Measurements from ENCODE around the gene BMP8A.

BMP8A gene

GRCh38 chr1:39539252-39539790 lies 47.9 kb downstream of the BMP8A start:
- Histone ChIP-seq H3K27me3 (ENCODE audit: insufficient read depth, low read depth, severe bottlenecking) (no peaks in the 10 kb centered on the region), H3K4me3 (ENCODE audit: low read depth, low read length) (no peak overlapping the region), H3K27ac (no peak overlapping the region), H3K9me3 (ENCODE audit: severe bottlenecking) (no peaks in the 10 kb centered on the region), H3K36me3 (no peaks in the 10 kb centered on the region)
- peak; percentile 81 for TF ChIP-seq CTCF (IDR thresholded peaks at IDR 0.05; ENCODE audit: low read depth, low read length)
- DNase-seq: peak; percentile 75

GRCh38 chr1:39540504-39541031 lies 49.1 kb downstream of the BMP8A start:
- TF ChIP-seq CTCF (IDR thresholded peaks at IDR 0.05; ENCODE audit: low read depth, low read length): no peak
- no peak for DNase-seq
- no peaks in the 10 kb centered on the region for H3K27me3 ChIP-seq (ENCODE audit: insufficient read depth, low read depth, severe bottlenecking)
- no peak overlapping the region for H3K4me3 ChIP-seq (ENCODE audit: low read depth, low read length)
- no peak overlapping the region for H3K27ac ChIP-seq
- no peaks in the 10 kb centered on the region for H3K36me3 ChIP-seq
- no peaks in the 10 kb centered on the region for H3K9me3 ChIP-seq (ENCODE audit: severe bottlenecking)

GRCh38 chr1:39542924-39543323 lies 51.5 kb downstream of the BMP8A start:
- Histone ChIP-seq H3K4me3 (ENCODE audit: low read depth, low read length) (no peak overlapping the region), H3K27ac (no peak overlapping the region), H3K36me3 (no peaks in the 10 kb centered on the region), H3K9me3 (ENCODE audit: severe bottlenecking) (no peaks in the 10 kb centered on the region), H3K27me3 (ENCODE audit: insufficient read depth, low read depth, severe bottlenecking) (no peaks in the 10 kb centered on the region)
- no peak for TF ChIP-seq CTCF (IDR thresholded peaks at IDR 0.05; ENCODE audit: low read depth, low read length)
- DNase-seq: no peak

- no peak for TF ChIP-seq CTCF (IDR thresholded peaks at IDR 0.05; ENCODE audit: low read depth, low read length)
- Histone ChIP-seq H3K27me3 (ENCODE audit: insufficient read depth, low read depth, severe bottlenecking) (no peaks in the 10 kb centered on the region), H3K4me3 (ENCODE audit: low read depth, low read length) (no peak overlapping the region), H3K27ac (no peak overlapping the region), H3K9me3 (ENCODE audit: severe bottlenecking) (no peaks in the 10 kb centered on the region), H3K36me3 (no peaks in the 10 kb centered on the region)
- no peak for DNase-seq
Measured at GRCh38 chr1:39544327-39544726, 52.9 kb downstream of the BMP8A start.

- Histone ChIP-seq H3K9me3 (ENCODE audit: severe bottlenecking) (no peaks in the 10 kb centered on the region), H3K27ac (no peak overlapping the region), H3K36me3 (no peaks in the 10 kb centered on the region), H3K27me3 (ENCODE audit: insufficient read depth, low read depth, severe bottlenecking) (no peaks in the 10 kb centered on the region), H3K4me3 (ENCODE audit: low read depth, low read length) (no peak overlapping the region)
- no peak for DNase-seq
- no peak for TF ChIP-seq CTCF (IDR thresholded peaks at IDR 0.05; ENCODE audit: low read depth, low read length)
Measured at GRCh38 chr1:39545531-39545930, 54.1 kb downstream of the BMP8A start.

GRCh38 chr1:39554277-39554676 lies 62.8 kb downstream of the BMP8A start:
- H3K9me3 ChIP-seq (ENCODE audit: severe bottlenecking): no peaks in the 10 kb centered on the region
- no peak for TF ChIP-seq CTCF (IDR thresholded peaks at IDR 0.05; ENCODE audit: low read depth, low read length)
- no peak overlapping the region for H3K27ac ChIP-seq
- no peak overlapping the region for H3K4me3 ChIP-seq (ENCODE audit: low read depth, low read length)
- H3K27me3 ChIP-seq (ENCODE audit: insufficient read depth, low read depth, severe bottlenecking): no peaks in the 10 kb centered on the region
- DNase-seq: no peak
- H3K36me3 ChIP-seq: peaks cover 11% of the 10 kb centered on the region

Measured in WERI-Rb-1 (cell line).